ENCODE data around the gene WNT2B.

The WNT2B gene

DNA sequence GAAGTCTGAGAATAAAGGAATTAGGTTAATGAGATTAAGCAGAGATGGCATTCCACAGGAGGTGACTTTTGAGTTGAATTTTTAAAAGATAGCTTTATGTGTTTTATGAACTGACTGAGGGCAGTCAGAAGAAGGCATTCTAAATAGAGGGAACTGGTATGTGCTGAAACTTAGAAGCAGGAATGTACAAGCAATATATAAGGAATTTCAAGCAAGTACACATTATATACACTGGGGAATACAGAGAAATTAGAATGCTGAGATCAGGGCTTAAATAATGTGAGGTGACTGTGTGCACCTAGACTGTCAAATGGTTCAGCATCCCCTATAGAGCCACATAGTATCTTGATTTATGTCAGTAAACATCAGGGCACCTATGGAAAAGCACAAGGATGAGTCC lies 19.3 kb downstream of the WNT2B start:
- H3K9me3 ChIP-seq (ENCODE audit: control insufficient read depth, low read length) = no peaks in the 10 kb centered on the region
- TF ChIP-seq, protein P1, sequence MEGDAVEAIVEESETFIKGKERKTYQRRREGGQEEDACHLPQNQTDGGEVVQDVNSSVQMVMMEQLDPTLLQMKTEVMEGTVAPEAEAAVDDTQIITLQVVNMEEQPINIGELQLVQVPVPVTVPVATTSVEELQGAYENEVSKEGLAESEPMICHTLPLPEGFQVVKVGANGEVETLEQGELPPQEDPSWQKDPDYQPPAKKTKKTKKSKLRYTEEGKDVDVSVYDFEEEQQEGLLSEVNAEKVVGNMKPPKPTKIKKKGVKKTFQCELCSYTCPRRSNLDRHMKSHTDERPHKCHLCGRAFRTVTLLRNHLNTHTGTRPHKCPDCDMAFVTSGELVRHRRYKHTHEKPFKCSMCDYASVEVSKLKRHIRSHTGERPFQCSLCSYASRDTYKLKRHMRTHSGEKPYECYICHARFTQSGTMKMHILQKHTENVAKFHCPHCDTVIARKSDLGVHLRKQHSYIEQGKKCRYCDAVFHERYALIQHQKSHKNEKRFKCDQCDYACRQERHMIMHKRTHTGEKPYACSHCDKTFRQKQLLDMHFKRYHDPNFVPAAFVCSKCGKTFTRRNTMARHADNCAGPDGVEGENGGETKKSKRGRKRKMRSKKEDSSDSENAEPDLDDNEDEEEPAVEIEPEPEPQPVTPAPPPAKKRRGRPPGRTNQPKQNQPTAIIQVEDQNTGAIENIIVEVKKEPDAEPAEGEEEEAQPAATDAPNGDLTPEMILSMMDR (IDR thresholded peaks at IDR 0.05) = no peak
- no peaks in the 10 kb centered on the region for H3K4me1 ChIP-seq
- H3K79me2 ChIP-seq = no peaks in the 10 kb centered on the region
- no peak overlapping the region for H3K4me2 ChIP-seq (ENCODE audit: low read length)
- no peak overlapping the region for H2AFZ ChIP-seq
- no peak overlapping the region for H3K27ac ChIP-seq
- H3K9ac ChIP-seq = no peak overlapping the region
- no peaks in the 10 kb centered on the region for H3K27me3 ChIP-seq (ENCODE audit: control insufficient read depth, insufficient read depth, low read length)
- no peaks in the 10 kb centered on the region for H3K36me3 ChIP-seq (ENCODE audit: control insufficient read depth, insufficient read depth, low read length)
- no peak overlapping the region for H3K4me3 ChIP-seq (ENCODE audit: low read depth, low read length)

DNA sequence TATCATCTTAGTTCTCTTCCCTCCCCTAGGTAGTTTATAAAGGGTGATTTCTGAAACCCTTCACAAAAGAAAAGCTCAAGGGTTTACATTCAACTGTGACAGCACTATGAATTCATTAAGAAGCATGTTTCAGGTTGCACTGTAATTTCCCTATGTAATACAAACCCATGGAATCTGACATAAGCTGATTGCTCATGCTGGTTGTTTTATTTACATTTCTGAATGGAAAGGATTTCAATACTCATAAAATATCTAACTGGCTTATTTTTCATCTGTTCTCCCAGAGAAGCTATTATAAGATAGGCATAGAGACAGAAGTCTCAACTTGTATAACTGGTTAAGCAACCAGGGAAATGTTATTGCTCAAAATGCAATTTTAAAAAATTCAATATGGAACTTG lies 20.5 kb downstream of the WNT2B start:
- no peaks in the 10 kb centered on the region for H3K79me2 ChIP-seq
- no peaks in the 10 kb centered on the region for H3K27me3 ChIP-seq (ENCODE audit: control insufficient read depth, insufficient read depth, low read length)
- H3K4me2 ChIP-seq (ENCODE audit: low read length) = no peak overlapping the region
- no peak overlapping the region for H3K9ac ChIP-seq
- no peak overlapping the region for H3K27ac ChIP-seq
- TF ChIP-seq, protein P1 (IDR thresholded peaks at IDR 0.05) = no peak
- no peaks in the 10 kb centered on the region for H3K4me1 ChIP-seq
- no peaks in the 10 kb centered on the region for H3K36me3 ChIP-seq (ENCODE audit: control insufficient read depth, insufficient read depth, low read length)
- no peak overlapping the region for H3K4me3 ChIP-seq (ENCODE audit: low read depth, low read length)
- no peak overlapping the region for H2AFZ ChIP-seq
- H3K9me3 ChIP-seq (ENCODE audit: control insufficient read depth, low read length) = no peaks in the 10 kb centered on the region

DNA sequence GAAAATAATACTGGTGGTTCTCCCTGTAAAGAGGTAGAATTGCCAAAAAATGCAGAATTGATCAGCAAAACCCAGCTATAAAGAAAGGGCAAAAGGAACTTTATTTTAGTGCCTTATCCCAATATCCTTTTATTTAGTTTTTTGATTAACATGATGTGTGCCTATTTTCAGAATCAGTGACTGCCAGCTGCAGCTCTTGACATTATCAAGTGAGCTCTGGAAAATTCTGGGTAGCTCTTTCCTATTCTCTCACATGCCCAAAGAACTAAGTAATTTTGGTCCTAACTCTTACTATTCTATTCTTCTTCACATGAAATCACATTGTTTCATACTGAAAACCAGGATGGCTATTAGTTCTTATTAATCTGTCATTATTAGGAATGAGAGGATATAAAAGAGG lies 22.1 kb downstream of the WNT2B start:
- Histone ChIP-seq H3K4me2 (ENCODE audit: low read length) (no peak overlapping the region), H3K9ac (no peak overlapping the region), H3K4me1 (no peaks in the 10 kb centered on the region), H3K36me3 (ENCODE audit: control insufficient read depth, insufficient read depth, low read length) (no peaks in the 10 kb centered on the region), H3K27ac (no peak overlapping the region), H3K4me3 (ENCODE audit: low read depth, low read length) (no peak overlapping the region), H3K9me3 (ENCODE audit: control insufficient read depth, low read length) (no peaks in the 10 kb centered on the region), H3K79me2 (no peaks in the 10 kb centered on the region), H3K27me3 (ENCODE audit: control insufficient read depth, insufficient read depth, low read length) (no peaks in the 10 kb centered on the region), H2AFZ (no peak overlapping the region)
- TF ChIP-seq, protein P1 (IDR thresholded peaks at IDR 0.05) = no peak

DNA sequence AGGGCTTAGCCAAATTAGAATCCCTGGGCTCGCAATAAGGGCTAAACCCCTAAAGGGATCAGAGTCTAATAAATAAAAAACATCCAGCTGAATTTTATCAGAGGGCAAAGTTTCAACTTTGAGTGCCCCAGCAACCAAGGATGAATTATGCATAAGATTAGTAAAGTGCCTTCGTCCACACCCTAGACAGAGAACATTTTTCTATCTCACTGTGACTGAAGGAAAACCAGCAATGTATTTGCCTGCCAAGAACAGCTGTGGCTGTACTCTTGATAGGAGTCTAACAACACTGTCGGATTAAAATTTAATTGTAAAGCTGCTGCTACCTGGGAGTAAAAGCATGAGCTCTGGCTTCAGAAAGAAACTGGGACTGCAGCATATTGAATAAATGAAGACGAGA lies 23.3 kb downstream of the WNT2B start:
- no peaks in the 10 kb centered on the region for H3K9me3 ChIP-seq (ENCODE audit: control insufficient read depth, low read length)
- no peak overlapping the region for H3K27ac ChIP-seq
- no peaks in the 10 kb centered on the region for H3K36me3 ChIP-seq (ENCODE audit: control insufficient read depth, insufficient read depth, low read length)

DNA sequence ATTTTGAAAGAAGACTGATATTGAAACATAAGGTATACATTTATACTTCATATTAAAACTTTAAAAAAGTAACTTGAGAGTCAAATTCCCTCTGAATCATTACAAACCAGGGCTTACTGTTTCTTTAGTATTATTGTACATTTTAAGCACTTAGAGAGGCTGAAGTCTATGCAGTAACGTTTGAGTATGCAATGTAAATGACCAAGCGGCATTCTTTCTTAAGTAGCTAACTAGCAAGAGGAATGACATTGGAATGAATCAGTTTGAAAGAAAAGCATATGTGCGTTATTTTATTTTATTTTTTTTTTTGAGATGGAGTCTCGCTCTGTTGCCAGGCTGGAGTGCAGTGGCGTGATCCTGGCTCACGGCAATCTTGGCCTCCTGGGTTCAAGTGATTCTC lies 24.3 kb downstream of the WNT2B start:
- H3K36me3 ChIP-seq (ENCODE audit: control insufficient read depth, insufficient read depth, low read length) = no peaks in the 10 kb centered on the region
- H3K27me3 ChIP-seq (ENCODE audit: control insufficient read depth, insufficient read depth, low read length) = no peaks in the 10 kb centered on the region
- H3K4me2 ChIP-seq (ENCODE audit: low read length) = no peak overlapping the region
- no peak overlapping the region for H2AFZ ChIP-seq
- H3K4me3 ChIP-seq (ENCODE audit: low read depth, low read length) = no peak overlapping the region
- no peaks in the 10 kb centered on the region for H3K9me3 ChIP-seq (ENCODE audit: control insufficient read depth, low read length)
- H3K9ac ChIP-seq = no peak overlapping the region
- H3K27ac ChIP-seq = no peak overlapping the region
- no peaks in the 10 kb centered on the region for H3K79me2 ChIP-seq
- TF ChIP-seq, protein P1 (IDR thresholded peaks at IDR 0.05) = no peak
- no peaks in the 10 kb centered on the region for H3K4me1 ChIP-seq

More for the DNA sequence above, 23.3 kb downstream of the WNT2B start:
- H3K4me3 ChIP-seq (ENCODE audit: low read depth, low read length) = no peak overlapping the region
- TF ChIP-seq, protein P1 (IDR thresholded peaks at IDR 0.05) = no peak
- no peak overlapping the region for H3K9ac ChIP-seq
- no peaks in the 10 kb centered on the region for H3K79me2 ChIP-seq
- H3K27me3 ChIP-seq (ENCODE audit: control insufficient read depth, insufficient read depth, low read length) = no peaks in the 10 kb centered on the region
- H2AFZ ChIP-seq = no peak overlapping the region
- H3K4me1 ChIP-seq = no peaks in the 10 kb centered on the region
- no peak overlapping the region for H3K4me2 ChIP-seq (ENCODE audit: low read length)
